AG09309 (cell line): Measurements from ENCODE around the gene TBP.

ENCODE experiments used
- DNase-seq: peaks from one replicate; pipeline ENCODE4 v3.0.0-alpha.2; 2010; ENCODE audit warnings: low read depth
- H3K4me3 ChIP-seq: 2 replicates; pipeline ENCODE4 v1.5.1; 2011; ENCODE audit warnings: mild to moderate bottlenecking, low read depth, low read length, moderate library complexity; ENCODE audit not compliant: control insufficient read depth
- CTCF ChIP-seq: IDR thresholded peaks from 2 replicates; pipeline ENCODE4 v1.5.1; 2011; ENCODE audit warnings: mild to moderate bottlenecking, low read depth, low read length, inconsistent platforms; ENCODE audit not compliant: insufficient read depth, control insufficient read depth; ENCODE audit errors: missing control alignments

The TBP gene

GRCh38 chr6:170578909-170579308 is 24.7 kb downstream of the TBP start:
- no peak for TF ChIP-seq CTCF
- H3K4me3 ChIP-seq, result no peak overlapping the region
- no peak for DNase-seq

- peak overlapping the region; percentile 64 for H3K4me3 ChIP-seq
- no peak for DNase-seq
These were observed 29.6 kb downstream of the TBP start for GRCh38 chr6:170583756-170584180.

GRCh38 chr6:170584181-170584953 is 30.2 kb downstream of the TBP start, which contains the start of gene PDCD2:
Gene PDCD2 (minus strand): TSS chr6:170584637. CDS start chr6:170584581, 56 bp downstream.
- peak; percentile 46 for DNase-seq
- no peak for TF ChIP-seq CTCF

More at GRCh38 chr6:170583756-170584180, 29.6 kb downstream of the TBP start:
- peak; percentile 5 for TF ChIP-seq CTCF

GRCh38 chr6:170584954-170585498 is 30.9 kb downstream of the TBP start:
- no peak for DNase-seq
- peak overlapping the region; percentile 64 for H3K4me3 ChIP-seq
- no peak for TF ChIP-seq CTCF

More at GRCh38 chr6:170584181-170584953, 30.2 kb downstream of the TBP start, which contains the start of gene PDCD2:
- peak within 1 kb of the TSS; percentile 64 for H3K4me3 ChIP-seq

- no peak for TF ChIP-seq CTCF
- DNase-seq, result no peak
- no peak overlapping the region for H3K4me3 ChIP-seq
These were observed 36.6 kb downstream of the TBP start for GRCh38 chr6:170590725-170591124.

GRCh38 chr6:170596426-170596825 is 42.3 kb downstream of the TBP start:
- TF ChIP-seq CTCF, result no peak
- H3K4me3 ChIP-seq, result no peak overlapping the region
- no peak for DNase-seq
